DND-41 (cell line): ENCODE measurements around the gene CCDC134.
A peak's percentile ranks its signal among the peaks of the same experiment; 100 is the strongest.

Experiments used
- ATAC-seq: fragments of 200-7000 bp; cut with Tn5 transposase; 3 replicates; pipeline ENCODE4 v1.9.1; 2021; ENCODE audit warnings: low read depth; ENCODE audit not compliant: insufficient read depth
- DNase-seq: peaks from one replicate; pipeline ENCODE4 v3.0.0-alpha.2; 2020
- H2AFZ ChIP-seq: 2 replicates; pipeline ENCODE4 v1.6.0; 2012; ENCODE audit warnings: low read depth, low read length
- H3K27ac ChIP-seq: 2 replicates; pipeline ENCODE4 v1.5.1; 2012; ENCODE audit warnings: low read length, inconsistent platforms
- H3K27me3 ChIP-seq: fragments of 200-600 bp; sonication (generic); 2 replicates; pipeline ENCODE4 v1.6.0; 2012; ENCODE audit warnings: low read length, mild to moderate bottlenecking, inconsistent platforms; ENCODE audit not compliant: insufficient read depth, poor library complexity
- H3K36me3 ChIP-seq: 2 replicates; pipeline ENCODE4 v1.5.1; 2012; ENCODE audit warnings: low read length, inconsistent platforms; ENCODE audit not compliant: insufficient read depth
- H3K4me1 ChIP-seq: 2 replicates; pipeline ENCODE4 v1.5.1; 2012; ENCODE audit warnings: mild to moderate bottlenecking, low read length; ENCODE audit not compliant: insufficient read depth
- H3K4me2 ChIP-seq: 2 replicates; pipeline ENCODE4 v1.6.0; 2012; ENCODE audit warnings: mild to moderate bottlenecking, moderate library complexity, low read length, inconsistent platforms; ENCODE audit not compliant: insufficient read depth
- H3K4me3 ChIP-seq, 2 experiments: fragments of 200-600 bp in 1 of 2; shearing (Covaris generic) in 1 of 2; 2 replicates each; pipeline ENCODE4 v1.5.1; 2012 to 2016; ENCODE audit warnings: inconsistent platforms in 2 of 2, low read length in 2 of 2, mild to moderate bottlenecking in 2 of 2, low read depth in 1 of 2, moderate library complexity in 1 of 2
- H3K79me2 ChIP-seq: 2 replicates; pipeline ENCODE4 v1.6.0; 2012; ENCODE audit warnings: low read length, inconsistent platforms; ENCODE audit not compliant: insufficient read depth
- H3K9ac ChIP-seq: 2 replicates; pipeline ENCODE4 v1.6.0; 2012; ENCODE audit warnings: low read depth, mild to moderate bottlenecking, inconsistent platforms, low read length, moderate library complexity
- H3K9me3 ChIP-seq: 2 replicates; pipeline ENCODE4 v1.5.1; 2012; ENCODE audit warnings: low read length, moderate library complexity, mild to moderate bottlenecking, inconsistent platforms; ENCODE audit not compliant: insufficient read depth, severe bottlenecking
- H4K20me1 ChIP-seq: 2 replicates; pipeline ENCODE4 v1.6.0; 2012; ENCODE audit warnings: low read length; ENCODE audit not compliant: insufficient read depth
- CTCF ChIP-seq: IDR thresholded peaks from 2 replicates; pipeline ENCODE4 v1.5.1; 2012; ENCODE audit warnings: borderline replicate concordance, low read length, moderate library complexity, mild to moderate bottlenecking; ENCODE audit not compliant: poor library complexity, severe bottlenecking; ENCODE audit errors: extremely low read depth
- EZH2 ChIP-seq: IDR thresholded peaks from 3 replicates; pipeline ENCODE4 v1.6.1; 2012; ENCODE audit warnings: borderline replicate concordance, low read depth, mild to moderate bottlenecking, moderate library complexity, low read length, inconsistent platforms; ENCODE audit not compliant: severe bottlenecking

CCDC134 gene

GRCh38 chr22:41857155-41857859 is 56.8 kb downstream of the CCDC134 start:
- H3K9ac ChIP-seq, result no peak overlapping the region
- peaks cover 99% of the 10 kb centered on the region for H3K79me2 ChIP-seq
- H3K9me3 ChIP-seq, result no peaks in the 10 kb centered on the region
- peaks cover 86% of the 10 kb centered on the region for H4K20me1 ChIP-seq
- no peak overlapping the region for H2AFZ ChIP-seq
- TF ChIP-seq CTCF (peak; percentile 72), EZH2 (no peak)
- DNase-seq, result peak; percentile 61
- no peak overlapping the region for H3K4me2 ChIP-seq
- H3K4me1 ChIP-seq, result no peaks in the 10 kb centered on the region
- no peaks in the 10 kb centered on the region for H3K27me3 ChIP-seq
- no peak for ATAC-seq
- peak overlapping the region; percentile 31; the same call in 1 of the 2 replicates for H3K27ac ChIP-seq
- H3K36me3 ChIP-seq, result peaks cover 43% of the 10 kb centered on the region
- H3K4me3 ChIP-seq, result no peak overlapping the region

DNA sequence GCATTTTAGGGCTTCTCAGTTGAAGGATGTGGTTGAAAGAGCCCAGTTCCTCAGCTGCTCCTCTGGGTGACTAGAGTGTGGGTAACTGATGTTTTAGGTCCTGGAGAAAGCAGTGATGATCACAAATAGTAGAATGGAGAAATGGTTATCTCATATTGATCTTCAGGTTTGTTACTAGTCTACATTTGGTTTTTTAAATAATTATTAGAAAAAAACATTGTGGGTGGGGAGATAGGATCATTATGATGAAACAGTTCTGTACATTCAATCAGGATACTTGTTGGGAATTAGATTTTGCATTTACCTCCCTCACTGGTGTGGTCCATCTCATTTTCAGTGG is 57.4 kb downstream of the CCDC134 start:
- Histone ChIP-seq H3K36me3 (peaks cover 47% of the 10 kb centered on the region), H3K4me2 (no peak overlapping the region), H3K9ac (no peak overlapping the region), H3K4me3 (no peak overlapping the region), H3K79me2 (peaks cover 99% of the 10 kb centered on the region), H4K20me1 (peaks cover 88% of the 10 kb centered on the region), H3K27me3 (no peaks in the 10 kb centered on the region), H3K4me1 (no peaks in the 10 kb centered on the region), H3K27ac (no peak overlapping the region), H2AFZ (no peak overlapping the region), H3K9me3 (no peaks in the 10 kb centered on the region)
- TF ChIP-seq EZH2 (no peak), CTCF (no peak)
- ATAC-seq (peak; percentile 90), DNase-seq (no peak)

GRCh38 chr22:41862160-41862529 is 61.7 kb downstream of the CCDC134 start:
- TF ChIP-seq CTCF, result no peak
- TF ChIP-seq EZH2, result no peak
- Histone ChIP-seq H3K27me3 (no peaks in the 10 kb centered on the region), H3K4me3 (no peak overlapping the region), H3K4me1 (no peaks in the 10 kb centered on the region), H3K36me3 (peaks cover 54% of the 10 kb centered on the region), H3K27ac (no peak overlapping the region), H3K9ac (no peak overlapping the region), H3K79me2 (peaks cover 97% of the 10 kb centered on the region), H3K9me3 (no peaks in the 10 kb centered on the region), H4K20me1 (peaks cover 84% of the 10 kb centered on the region), H3K4me2 (no peak overlapping the region), H2AFZ (no peak overlapping the region)
- DNase-seq (no peak), ATAC-seq (no peak)
